Neural progenitor cell (in vitro differentiated cells): Measurements from ENCODE around the gene PIAS1.

Experiments
- EZH2 ChIP-seq: fragments of 200-600 bp; sonication (generic); IDR thresholded peaks from 2 replicates; pipeline ENCODE4 v1.6.1; 2017; ENCODE audit warnings: antibody characterized with exemption, mild to moderate bottlenecking, moderate library complexity
- EZH2phosphoT487 ChIP-seq: fragments of 200-600 bp; sonication (generic); IDR thresholded peaks from 2 replicates; pipeline ENCODE4 v1.6.1; 2017; ENCODE audit warnings: antibody characterized with exemption
- TF ChIP-seq, protein P1 (sequence below): fragments of 200-600 bp; sonication (generic); IDR thresholded peaks from 2 replicates; pipeline ENCODE4 v1.5.1; 2017; ENCODE audit warnings: antibody characterized with exemption, mild to moderate bottlenecking

- TF ChIP-seq, protein P1, sequence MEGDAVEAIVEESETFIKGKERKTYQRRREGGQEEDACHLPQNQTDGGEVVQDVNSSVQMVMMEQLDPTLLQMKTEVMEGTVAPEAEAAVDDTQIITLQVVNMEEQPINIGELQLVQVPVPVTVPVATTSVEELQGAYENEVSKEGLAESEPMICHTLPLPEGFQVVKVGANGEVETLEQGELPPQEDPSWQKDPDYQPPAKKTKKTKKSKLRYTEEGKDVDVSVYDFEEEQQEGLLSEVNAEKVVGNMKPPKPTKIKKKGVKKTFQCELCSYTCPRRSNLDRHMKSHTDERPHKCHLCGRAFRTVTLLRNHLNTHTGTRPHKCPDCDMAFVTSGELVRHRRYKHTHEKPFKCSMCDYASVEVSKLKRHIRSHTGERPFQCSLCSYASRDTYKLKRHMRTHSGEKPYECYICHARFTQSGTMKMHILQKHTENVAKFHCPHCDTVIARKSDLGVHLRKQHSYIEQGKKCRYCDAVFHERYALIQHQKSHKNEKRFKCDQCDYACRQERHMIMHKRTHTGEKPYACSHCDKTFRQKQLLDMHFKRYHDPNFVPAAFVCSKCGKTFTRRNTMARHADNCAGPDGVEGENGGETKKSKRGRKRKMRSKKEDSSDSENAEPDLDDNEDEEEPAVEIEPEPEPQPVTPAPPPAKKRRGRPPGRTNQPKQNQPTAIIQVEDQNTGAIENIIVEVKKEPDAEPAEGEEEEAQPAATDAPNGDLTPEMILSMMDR: no peak
- TF ChIP-seq EZH2phosphoT487: no peak
- TF ChIP-seq EZH2: no peak
Observed at GRCh38 chr15:68080783-68081182, 26.7 kb downstream of the PIAS1 start.
